Neural progenitor cell (in vitro differentiated cells): Measurements from ENCODE around the gene BTBD16.

Experiments used
- EZH2 ChIP-seq: fragments of 200-600 bp; sonication (generic); IDR thresholded peaks from 2 replicates; pipeline ENCODE4 v1.6.1; 2017; ENCODE audit warnings: antibody characterized with exemption, mild to moderate bottlenecking, moderate library complexity
- TF ChIP-seq, protein P1 (sequence below): fragments of 200-600 bp; sonication (generic); IDR thresholded peaks from 2 replicates; pipeline ENCODE4 v1.5.1; 2017; ENCODE audit warnings: antibody characterized with exemption, mild to moderate bottlenecking

- TF ChIP-seq, protein P1, sequence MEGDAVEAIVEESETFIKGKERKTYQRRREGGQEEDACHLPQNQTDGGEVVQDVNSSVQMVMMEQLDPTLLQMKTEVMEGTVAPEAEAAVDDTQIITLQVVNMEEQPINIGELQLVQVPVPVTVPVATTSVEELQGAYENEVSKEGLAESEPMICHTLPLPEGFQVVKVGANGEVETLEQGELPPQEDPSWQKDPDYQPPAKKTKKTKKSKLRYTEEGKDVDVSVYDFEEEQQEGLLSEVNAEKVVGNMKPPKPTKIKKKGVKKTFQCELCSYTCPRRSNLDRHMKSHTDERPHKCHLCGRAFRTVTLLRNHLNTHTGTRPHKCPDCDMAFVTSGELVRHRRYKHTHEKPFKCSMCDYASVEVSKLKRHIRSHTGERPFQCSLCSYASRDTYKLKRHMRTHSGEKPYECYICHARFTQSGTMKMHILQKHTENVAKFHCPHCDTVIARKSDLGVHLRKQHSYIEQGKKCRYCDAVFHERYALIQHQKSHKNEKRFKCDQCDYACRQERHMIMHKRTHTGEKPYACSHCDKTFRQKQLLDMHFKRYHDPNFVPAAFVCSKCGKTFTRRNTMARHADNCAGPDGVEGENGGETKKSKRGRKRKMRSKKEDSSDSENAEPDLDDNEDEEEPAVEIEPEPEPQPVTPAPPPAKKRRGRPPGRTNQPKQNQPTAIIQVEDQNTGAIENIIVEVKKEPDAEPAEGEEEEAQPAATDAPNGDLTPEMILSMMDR, result no peak
- no peak for TF ChIP-seq EZH2
Measured at GRCh38 chr10:122232769-122233168, 38.3 kb upstream of the BTBD16 start.
